ENCODE results near the gene MARVELD1. TPM values are rescaled to one million over a fixed set of nuclear protein-coding genes. Genes with fewer than 3 reads are reported as not detected.

The MARVELD1 gene
- total and polyA plus RNA-seq, 2 of the 4 experiments (the other 2 are of a cell fraction): 12.0 to 68.1 TPM

GRCh38 chr10:97764519-97764931, 51.0 kb downstream of the MARVELD1 start:
- no peak overlapping the region for H3K23ac ChIP-seq (ENCODE audit: low read depth, low read length)
- ChIA-PET CTCF (no interaction called here), POLR2A (ENCODE audit: unreplicated experiment) (no interaction called here)
- no peak overlapping the region for H2AK9ac ChIP-seq (replicated peaks; ENCODE audit: low read depth, low read length, poor library complexity)
- BruUV-seq (replicated peaks): no TSS peak
- H4K8ac ChIP-seq (ENCODE audit: low read depth in 2 of 2, low read length in 2 of 2): no peak overlapping the region
- dilution Hi-C loops (cut with HindIII; ENCODE audit: low sequenced_read_pairs, unreplicated experiment): no loop called here
- no peak overlapping the region for H3K27ac ChIP-seq (ENCODE audit: insufficient read depth, low read length)
- no peaks in the 10 kb centered on the region for H3K79me1 ChIP-seq (ENCODE audit: low read depth in 1 of 2, low read length in 2 of 2)
- H3K4me2 ChIP-seq (ENCODE audit: low read depth, low read length): no peak overlapping the region
- no peak overlapping the region for H3K4me3 ChIP-seq (ENCODE audit: insufficient read depth, low read depth, low read length)
- H3K27me3 ChIP-seq (ENCODE audit: control insufficient read depth, insufficient read depth, low read length): peaks cover 7% of the 10 kb centered on the region; the same call in 1 of the 2 replicates
- H2BK120ac ChIP-seq (ENCODE audit: low read depth, low read length): no peak overlapping the region
- H3K9ac ChIP-seq (ENCODE audit: low read depth, low read length): no peak overlapping the region
- no peaks in the 10 kb centered on the region for H3K4me1 ChIP-seq (ENCODE audit: control insufficient read depth, insufficient read depth, low read length)
- peaks cover 16% of the 10 kb centered on the region for H3K36me3 ChIP-seq (ENCODE audit: control insufficient read depth, insufficient read depth, low read length)
- in situ Hi-C loops (cut with MboI; ENCODE audit: low sequenced_read_pairs): no loop called here
- H2AK5ac ChIP-seq (ENCODE audit: low read depth, low read length): no peak overlapping the region
- no CpG with 5 or more reads among the region's 7 CpGs for WGBS, 2 experiments (ENCODE audit: extremely low coverage in 2 of 2, insufficient read length in 1 of 2)
- no peak overlapping the region for H2BK20ac ChIP-seq (ENCODE audit: low read depth, low read length)
- no peak for DNase-seq
- TF ChIP-seq MAFK (IDR thresholded peaks at IDR 0.05; ENCODE audit: low read depth, low read length) (no peak), ELK1 (IDR thresholded peaks at IDR 0.05; ENCODE audit: borderline replicate concordance, low read depth, low read length) (no peak), BHLHE40 (IDR thresholded peaks at IDR 0.05; ENCODE audit: low read depth, low read length) (no peak), SMC3 (IDR thresholded peaks at IDR 0.05; ENCODE audit: low read depth, low read length) (no peak), RFX5 (IDR thresholded peaks at IDR 0.05; ENCODE audit: low read depth, low read length) (no peak), FOS (IDR thresholded peaks at IDR 0.05; ENCODE audit: low read depth, low read length) (no peak), CHD1 (IDR thresholded peaks at IDR 0.05; ENCODE audit: low read depth, low read length) (no peak), RCOR1 (IDR thresholded peaks at IDR 0.05; ENCODE audit: insufficient replicate concordance, low read length) (no peak), POLR2A (IDR thresholded peaks at IDR 0.05; ENCODE audit: low read depth, low read length) (no peak), USF2 (IDR thresholded peaks at IDR 0.05; ENCODE audit: low read depth, low read length) (no peak), CEBPB (IDR thresholded peaks at IDR 0.05; ENCODE audit: low read depth, low read length) (no peak), RAD21 (IDR thresholded peaks at IDR 0.05; ENCODE audit: low read length) (no peak), MAZ (IDR thresholded peaks at IDR 0.05; ENCODE audit: borderline replicate concordance, low read depth, low read length) (no peak), CTCF (conservative IDR thresholded peaks at IDR 0.05; ENCODE audit: low read depth, low read length) (no peak), MXI1 (IDR thresholded peaks at IDR 0.05; ENCODE audit: borderline replicate concordance, low read depth, low read length) (no peak), NFE2L2 (IDR thresholded peaks at IDR 0.05; ENCODE audit: low read depth, low read length) (no peak)
- H3K4ac ChIP-seq (ENCODE audit: low read depth, low read length): no peak overlapping the region
- no peak for ATAC-seq (ENCODE audit: low read depth)
- no peak overlapping the region for H4K91ac ChIP-seq (ENCODE audit: insufficient read depth, low read depth, low read length)
- H3K9me3 ChIP-seq (ENCODE audit: control insufficient read depth, insufficient read depth, low read length): no peaks in the 10 kb centered on the region
- H3K9me1 ChIP-seq (ENCODE audit: insufficient read depth, low read length): no peaks in the 10 kb centered on the region
- intact Hi-C loops (cut with micrococcal nuclease): no loop called here
- H3K14ac ChIP-seq (replicated peaks; ENCODE audit: low read depth, low read length): no peak overlapping the region
- H3K56ac ChIP-seq (ENCODE audit: extremely low read depth, insufficient read depth, low read length): no peak overlapping the region
- H2BK15ac ChIP-seq (ENCODE audit: low read depth, low read length): no peak overlapping the region
- no peak overlapping the region for H4K5ac ChIP-seq (ENCODE audit: low read depth, low read length)
- H3K18ac ChIP-seq (ENCODE audit: low read depth, low read length): no peak overlapping the region
- H4K20me1 ChIP-seq (ENCODE audit: insufficient read depth, low read length): no peaks in the 10 kb centered on the region
- no peak overlapping the region for H2AFZ ChIP-seq (replicated peaks; ENCODE audit: low read length, poor library complexity)
- H2BK5ac ChIP-seq (ENCODE audit: low read depth, low read length, poor library complexity, severe bottlenecking): no peak overlapping the region

Measured in IMR-90 (cell line).